Superior temporal gyrus (tissue), 1 donor: ENCODE data around the gene PEBP1.

ENCODE experiments used
- DNase-seq: peaks from one replicate; pipeline ENCODE4 v3.0.0-alpha.2; 2016; ENCODE audit errors: extremely low spot score

Gene PEBP1

DNA sequence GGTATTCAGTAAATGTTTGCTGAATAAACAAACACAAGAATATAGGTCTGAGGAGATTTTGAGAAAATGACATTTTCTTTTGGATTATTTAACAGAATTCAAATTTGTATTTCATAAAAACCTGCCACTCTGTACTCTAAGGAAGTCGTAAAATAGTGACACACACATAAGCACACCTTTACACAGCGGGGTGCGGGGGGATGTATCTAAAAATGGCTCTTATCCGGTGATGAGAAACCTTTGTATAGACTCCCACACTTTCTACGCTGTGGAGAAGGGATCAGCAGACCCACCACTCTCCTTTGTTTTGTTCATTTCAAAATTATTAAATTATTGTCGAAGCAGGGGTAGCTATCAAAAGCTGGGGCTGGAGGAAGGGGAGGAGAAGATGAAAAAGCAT lies 58.0 kb downstream of the PEBP1 start:
- no peak for DNase-seq
